ENCODE data around the gene EBLN1.

EBLN1 gene

GRCh38 chr10:22185586-22185985 is 32.2 kb downstream of the EBLN1 start:
- peaks cover 5% of the 10 kb centered on the region for H3K9me3 Mint-ChIP-seq
- H3K4me3 Mint-ChIP-seq, result no peak overlapping the region
- no peaks in the 10 kb centered on the region for H3K36me3 Mint-ChIP-seq (ENCODE audit: low read depth)
- H3K4me1 Mint-ChIP-seq (ENCODE audit: low read depth), result no peaks in the 10 kb centered on the region
- H3K27me3 Mint-ChIP-seq, result peaks cover 36% of the 10 kb centered on the region
- no peak overlapping the region for H3K27ac Mint-ChIP-seq

- H3K4me1 Mint-ChIP-seq (ENCODE audit: low read depth), result no peaks in the 10 kb centered on the region
- no peaks in the 10 kb centered on the region for H3K36me3 Mint-ChIP-seq (ENCODE audit: low read depth)
- peaks cover 13% of the 10 kb centered on the region for H3K9me3 Mint-ChIP-seq
- no peak overlapping the region for H3K27ac Mint-ChIP-seq
- H3K27me3 Mint-ChIP-seq, result peaks cover 45% of the 10 kb centered on the region
- no peak overlapping the region for H3K4me3 Mint-ChIP-seq
Measured at GRCh38 chr10:22183771-22184461, 33.9 kb downstream of the EBLN1 start.

- no peak overlapping the region for H3K27ac Mint-ChIP-seq
- H3K4me1 Mint-ChIP-seq (ENCODE audit: low read depth), result no peaks in the 10 kb centered on the region
- no peaks in the 10 kb centered on the region for H3K36me3 Mint-ChIP-seq (ENCODE audit: low read depth)
- H3K9me3 Mint-ChIP-seq, result peaks cover 13% of the 10 kb centered on the region
- no peak overlapping the region for H3K4me3 Mint-ChIP-seq
- H3K27me3 Mint-ChIP-seq, result peaks cover 58% of the 10 kb centered on the region
Measured at GRCh38 chr10:22180724-22181123, 37.1 kb downstream of the EBLN1 start.

GRCh38 chr10:22174442-22174841 is 43.4 kb downstream of the EBLN1 start:
- peaks cover 7% of the 10 kb centered on the region for H3K9me3 Mint-ChIP-seq
- H3K4me3 Mint-ChIP-seq, result no peak overlapping the region
- H3K4me1 Mint-ChIP-seq (ENCODE audit: low read depth), result no peaks in the 10 kb centered on the region
- peaks cover 36% of the 10 kb centered on the region for H3K27me3 Mint-ChIP-seq
- H3K27ac Mint-ChIP-seq, result no peak overlapping the region
- H3K36me3 Mint-ChIP-seq (ENCODE audit: low read depth), result no peaks in the 10 kb centered on the region

- Mint-ChIP-seq H3K4me1 (ENCODE audit: low read depth) (no peaks in the 10 kb centered on the region), H3K36me3 (ENCODE audit: low read depth) (no peaks in the 10 kb centered on the region), H3K27ac (no peak overlapping the region), H3K9me3 (peaks cover 11% of the 10 kb centered on the region), H3K27me3 (peaks cover 16% of the 10 kb centered on the region), H3K4me3 (no peak overlapping the region)
Measured at GRCh38 chr10:22171131-22171530, 46.7 kb downstream of the EBLN1 start.

- Mint-ChIP-seq H3K27me3 (peaks cover 13% of the 10 kb centered on the region), H3K4me1 (ENCODE audit: low read depth) (no peaks in the 10 kb centered on the region), H3K9me3 (peaks cover 11% of the 10 kb centered on the region), H3K4me3 (no peak overlapping the region), H3K36me3 (ENCODE audit: low read depth) (no peaks in the 10 kb centered on the region), H3K27ac (no peak overlapping the region)
Measured at GRCh38 chr10:22170582-22170981, 47.2 kb downstream of the EBLN1 start.

GRCh38 chr10:22159979-22160378 is 57.8 kb downstream of the EBLN1 start:
- Mint-ChIP-seq H3K4me3 (no peak overlapping the region), H3K27me3 (no peaks in the 10 kb centered on the region), H3K27ac (no peak overlapping the region), H3K4me1 (ENCODE audit: low read depth) (peaks cover 12% of the 10 kb centered on the region), H3K9me3 (peaks cover 10% of the 10 kb centered on the region), H3K36me3 (ENCODE audit: low read depth) (no peaks in the 10 kb centered on the region)

- Mint-ChIP-seq H3K9me3 (peaks cover 10% of the 10 kb centered on the region), H3K4me1 (ENCODE audit: low read depth) (peaks cover 12% of the 10 kb centered on the region), H3K4me3 (peak overlapping the region; percentile 33), H3K27ac (no peak overlapping the region), H3K27me3 (no peaks in the 10 kb centered on the region), H3K36me3 (ENCODE audit: low read depth) (no peaks in the 10 kb centered on the region)
Measured at GRCh38 chr10:22159180-22159579, 58.6 kb downstream of the EBLN1 start.
